Testis (tissue), 2 donors: Measurements from ENCODE around the gene SPAG8.

ENCODE experiments used
- CTCF ChIP-seq, 3 experiments: fragments of 450-650 bp in 2 of 3; fragments of 200-600 bp in 1 of 3; sonication (generic) in 1 of 3; IDR thresholded peaks; one replicate each; pipeline ENCODE4 v1.5.1; 2016 to 2019; ENCODE audit warnings: antibody characterized with exemption in 3 of 3, mild to moderate bottlenecking in 2 of 3, moderate library complexity in 1 of 3
- POLR2A ChIP-seq: fragments of 450-650 bp; IDR thresholded peaks from one replicate; pipeline ENCODE4 v1.6.1; 2017; ENCODE audit warnings: antibody characterized with exemption, mild to moderate bottlenecking, moderate library complexity

- TF ChIP-seq CTCF (IDR thresholded peaks at IDR 0.05) (no peak), POLR2A (no peak)
Measured at GRCh38 chr9:35800530-35800929, 11.5 kb downstream of the SPAG8 start.
